OCI-LY1 (cell line): ENCODE measurements around the gene ITPA.

ENCODE experiments used
- CTCF ChIP-seq: fragments of 200-600 bp; sonication (generic), shearing (Covaris generic); IDR thresholded peaks from 2 replicates; pipeline ENCODE4 v1.5.1; 2017; ENCODE audit warnings: mild to moderate bottlenecking, antibody characterized with exemption, low read length, moderate library complexity, mixed read lengths
- EZH2 ChIP-seq: fragments of 200-600 bp; sonication (generic), shearing (Covaris generic); IDR thresholded peaks from 2 replicates; pipeline ENCODE4 v1.8.0; 2017; ENCODE audit warnings: borderline replicate concordance, mixed run types, mild to moderate bottlenecking, antibody characterized with exemption, low read length, moderate library complexity, mixed read lengths

DNA sequence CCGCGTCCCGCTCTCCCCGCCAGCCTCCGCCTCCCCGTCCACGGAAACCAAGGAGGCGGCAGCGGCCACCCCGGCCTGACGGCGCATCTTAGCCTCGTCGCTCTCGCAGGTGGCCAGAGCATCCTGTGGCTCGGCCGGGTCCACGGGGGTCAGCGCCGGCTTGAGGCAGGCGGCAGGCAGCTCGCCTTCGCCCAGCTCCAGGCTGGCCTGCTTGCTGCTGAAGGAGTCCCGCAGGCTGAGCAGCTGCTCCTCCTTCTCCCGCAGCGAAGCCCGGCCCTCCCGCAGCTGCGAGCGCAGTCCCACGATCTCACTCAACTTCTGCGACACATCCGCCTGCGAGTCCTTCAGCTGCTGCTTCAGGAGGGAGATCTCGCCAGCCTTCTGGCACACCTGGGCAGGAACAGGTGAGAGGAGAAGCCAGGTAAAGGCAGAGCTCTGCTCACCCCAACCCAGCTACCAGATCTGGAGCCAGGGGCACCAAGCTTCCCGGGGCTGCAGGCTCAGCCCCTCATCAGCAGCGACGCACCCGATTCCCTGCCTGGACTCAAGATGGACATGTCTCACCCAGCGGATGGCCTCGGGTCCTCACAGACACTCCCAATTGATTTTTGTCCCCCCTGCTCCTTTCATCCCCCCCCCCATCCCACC, 44.4 kb upstream of the ITPA start:
- TF ChIP-seq EZH2 (no peak), CTCF (no peak)
